OCI-LY3 (cell line): Measurements from ENCODE around the gene ARHGDIA.

Experiments used
- EZH2phosphoT487 ChIP-seq: fragments of 200-600 bp; shearing (Covaris generic); IDR thresholded peaks from 2 replicates; pipeline ENCODE4 v1.6.1; 2018; ENCODE audit warnings: antibody characterized with exemption, mixed run types, low read depth
- TF ChIP-seq, protein P1 (sequence below): fragments of 200-600, 300-600 bp; sonication (generic); IDR thresholded peaks from 2 replicates; pipeline ENCODE4 v1.5.1; 2014; ENCODE audit warnings: antibody characterized with exemption, low read length, low read depth

DNA sequence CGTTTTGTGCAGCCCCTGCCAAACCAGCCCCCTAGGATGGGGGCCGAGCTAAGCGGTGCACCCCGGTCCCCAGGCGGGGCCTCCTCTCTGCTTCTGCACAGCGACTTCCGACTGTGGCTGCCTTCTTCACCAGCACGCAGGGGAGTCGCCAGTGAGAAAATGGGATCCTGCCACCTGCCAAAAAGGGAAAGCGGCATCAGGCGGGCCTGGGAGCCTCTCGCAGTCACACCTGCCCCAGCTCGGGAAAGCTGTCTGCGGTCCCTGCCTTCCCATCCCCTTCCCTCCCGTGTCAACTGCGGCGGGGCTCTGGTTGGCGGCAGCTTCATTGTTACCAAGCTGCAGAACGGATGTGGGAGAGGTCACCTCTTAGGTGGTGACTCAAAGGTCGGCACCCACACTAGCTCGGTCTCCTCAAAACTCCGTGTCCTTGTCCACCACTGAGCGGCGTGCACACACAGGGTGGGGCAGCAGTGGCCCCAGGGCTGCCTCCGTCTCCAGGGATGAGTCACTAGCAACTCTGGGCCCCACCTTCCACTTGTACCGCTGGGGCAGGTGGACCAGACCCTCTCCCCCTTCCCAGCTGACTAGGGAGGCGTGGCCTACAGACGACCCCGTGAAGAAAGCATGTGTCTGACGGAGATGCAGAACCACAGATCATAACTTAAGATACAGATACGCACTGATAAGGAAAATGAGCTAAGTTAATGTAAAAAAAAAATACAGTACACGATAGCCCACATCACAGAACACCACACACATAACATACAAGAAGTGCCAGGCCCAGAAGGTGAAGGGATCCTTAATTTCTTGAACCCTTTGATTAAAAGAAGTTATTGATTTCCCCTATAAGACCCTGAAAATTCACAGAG lies 41.5 kb upstream of the ARHGDIA start:
- TF ChIP-seq, protein P1, sequence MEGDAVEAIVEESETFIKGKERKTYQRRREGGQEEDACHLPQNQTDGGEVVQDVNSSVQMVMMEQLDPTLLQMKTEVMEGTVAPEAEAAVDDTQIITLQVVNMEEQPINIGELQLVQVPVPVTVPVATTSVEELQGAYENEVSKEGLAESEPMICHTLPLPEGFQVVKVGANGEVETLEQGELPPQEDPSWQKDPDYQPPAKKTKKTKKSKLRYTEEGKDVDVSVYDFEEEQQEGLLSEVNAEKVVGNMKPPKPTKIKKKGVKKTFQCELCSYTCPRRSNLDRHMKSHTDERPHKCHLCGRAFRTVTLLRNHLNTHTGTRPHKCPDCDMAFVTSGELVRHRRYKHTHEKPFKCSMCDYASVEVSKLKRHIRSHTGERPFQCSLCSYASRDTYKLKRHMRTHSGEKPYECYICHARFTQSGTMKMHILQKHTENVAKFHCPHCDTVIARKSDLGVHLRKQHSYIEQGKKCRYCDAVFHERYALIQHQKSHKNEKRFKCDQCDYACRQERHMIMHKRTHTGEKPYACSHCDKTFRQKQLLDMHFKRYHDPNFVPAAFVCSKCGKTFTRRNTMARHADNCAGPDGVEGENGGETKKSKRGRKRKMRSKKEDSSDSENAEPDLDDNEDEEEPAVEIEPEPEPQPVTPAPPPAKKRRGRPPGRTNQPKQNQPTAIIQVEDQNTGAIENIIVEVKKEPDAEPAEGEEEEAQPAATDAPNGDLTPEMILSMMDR, result no peak
- TF ChIP-seq EZH2phosphoT487, result no peak
